ENCODE results near the gene DMKN.

Gene DMKN

DNA sequence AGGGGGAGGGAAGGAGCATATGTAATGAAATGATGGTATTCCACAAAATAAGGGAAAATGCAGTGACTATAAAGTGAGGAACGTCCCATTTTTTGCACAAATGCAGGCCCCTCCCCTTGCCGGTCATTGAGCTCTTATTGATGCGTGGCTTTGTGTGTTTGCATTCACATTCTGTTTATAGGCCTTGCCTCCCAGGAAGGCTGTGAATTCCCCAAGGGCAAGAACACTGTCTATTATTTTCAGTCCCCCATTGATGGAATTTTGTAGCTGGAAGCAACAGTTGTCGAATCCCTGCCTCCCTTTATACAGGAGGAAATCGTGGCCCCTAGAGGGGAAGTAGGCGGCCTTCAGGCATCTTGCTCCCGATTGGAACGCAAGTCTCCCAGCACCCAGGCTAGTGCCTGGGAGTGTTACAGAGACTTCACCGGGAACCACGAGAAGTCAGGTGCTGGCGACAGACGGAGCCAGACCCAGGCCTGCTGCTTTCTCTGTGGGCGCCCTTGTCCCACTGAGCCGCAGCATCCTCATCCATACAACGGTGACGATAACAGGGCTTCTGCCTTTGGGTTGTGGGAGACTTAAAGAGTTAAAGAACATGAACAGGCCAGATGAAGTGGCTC lies 7.8 kb upstream of the DMKN start:
- H3K27ac ChIP-seq (ENCODE audit: low read depth, low read length, severe bottlenecking): no peak overlapping the region
- peaks cover 14% of the 10 kb centered on the region for H3K4me1 ChIP-seq (ENCODE audit: control insufficient read depth, insufficient read depth, low read length, poor library complexity, severe bottlenecking)
- no peak overlapping the region for H3K4me3 ChIP-seq (ENCODE audit: extremely low read depth, insufficient read depth, low read length, poor library complexity, severe bottlenecking)
- no peaks in the 10 kb centered on the region for H3K9me3 ChIP-seq (ENCODE audit: control insufficient read depth, low read length)
- whole genome bisulfite sequencing, 2 experiments (ENCODE audit: insufficient coverage in 2 of 2): 63 to 64% methylated on average over 12 to 15 of the region's 16 CpGs
- H3K36me3 ChIP-seq (ENCODE audit: control insufficient read depth, insufficient read depth, low read length): no peaks in the 10 kb centered on the region

DNA sequence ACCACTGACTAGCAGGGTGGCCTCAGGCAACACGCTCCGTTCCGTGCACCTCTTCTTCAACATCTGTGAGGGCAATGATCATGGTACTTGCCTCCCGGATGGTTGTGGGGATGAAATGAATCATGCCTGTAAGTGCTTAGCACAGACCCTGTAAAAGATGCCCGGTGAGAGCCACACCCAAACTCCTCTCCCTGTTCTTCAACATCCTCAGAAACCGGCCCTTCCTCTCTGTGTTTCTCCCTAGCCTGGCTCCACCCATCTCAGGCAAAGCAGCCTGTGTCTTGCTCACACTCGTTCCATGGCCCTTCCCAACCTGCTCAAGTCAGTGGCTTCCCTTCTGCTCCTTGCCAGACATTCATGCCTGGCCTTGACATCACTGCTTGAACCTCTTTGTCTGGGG lies 5.8 kb upstream of the DMKN start:
- no peaks in the 10 kb centered on the region for H3K9me3 ChIP-seq (ENCODE audit: control insufficient read depth, low read length)
- H3K4me1 ChIP-seq (ENCODE audit: control insufficient read depth, insufficient read depth, low read length, poor library complexity, severe bottlenecking): peaks cover 14% of the 10 kb centered on the region
- WGBS, 2 experiments (ENCODE audit: insufficient coverage in 2 of 2): 74 to 78% methylated on average over 6 of the region's 7 CpGs
- H3K4me3 ChIP-seq (ENCODE audit: extremely low read depth, insufficient read depth, low read length, poor library complexity, severe bottlenecking): no peak overlapping the region
- H3K36me3 ChIP-seq (ENCODE audit: control insufficient read depth, insufficient read depth, low read length): no peaks in the 10 kb centered on the region
- H3K27ac ChIP-seq (ENCODE audit: low read depth, low read length, severe bottlenecking): no peak overlapping the region

DNA sequence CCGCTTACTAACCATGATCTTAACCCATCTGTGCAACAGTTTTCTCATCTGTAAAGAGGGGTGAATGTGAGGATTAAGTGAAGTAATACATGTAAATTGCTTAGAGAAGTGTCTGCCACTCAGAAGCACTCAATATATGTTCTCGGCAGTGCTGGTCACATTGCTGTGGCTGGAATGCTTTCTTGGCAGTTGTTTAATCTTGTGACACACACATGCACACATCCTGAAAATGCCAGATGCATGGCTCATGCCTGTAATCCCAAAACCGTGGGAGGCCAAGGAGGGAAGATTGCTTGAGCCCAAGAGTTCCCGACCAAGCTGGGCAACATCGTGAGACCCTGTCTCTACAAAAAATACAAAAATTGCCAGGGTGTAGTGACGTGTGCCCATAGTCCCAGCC lies 4.9 kb upstream of the DMKN start:
- Histone ChIP-seq H3K9me3 (ENCODE audit: control insufficient read depth, low read length) (no peaks in the 10 kb centered on the region), H3K4me1 (ENCODE audit: control insufficient read depth, insufficient read depth, low read length, poor library complexity, severe bottlenecking) (peaks cover 14% of the 10 kb centered on the region), H3K27ac (ENCODE audit: low read depth, low read length, severe bottlenecking) (peak overlapping the region; percentile 69), H3K36me3 (ENCODE audit: control insufficient read depth, insufficient read depth, low read length) (no peaks in the 10 kb centered on the region), H3K4me3 (ENCODE audit: extremely low read depth, insufficient read depth, low read length, poor library complexity, severe bottlenecking) (no peak overlapping the region)
- WGBS, 2 experiments (ENCODE audit: insufficient coverage in 2 of 2): 69 to 79% methylated on average over 5 of the region's 6 CpGs

DNA sequence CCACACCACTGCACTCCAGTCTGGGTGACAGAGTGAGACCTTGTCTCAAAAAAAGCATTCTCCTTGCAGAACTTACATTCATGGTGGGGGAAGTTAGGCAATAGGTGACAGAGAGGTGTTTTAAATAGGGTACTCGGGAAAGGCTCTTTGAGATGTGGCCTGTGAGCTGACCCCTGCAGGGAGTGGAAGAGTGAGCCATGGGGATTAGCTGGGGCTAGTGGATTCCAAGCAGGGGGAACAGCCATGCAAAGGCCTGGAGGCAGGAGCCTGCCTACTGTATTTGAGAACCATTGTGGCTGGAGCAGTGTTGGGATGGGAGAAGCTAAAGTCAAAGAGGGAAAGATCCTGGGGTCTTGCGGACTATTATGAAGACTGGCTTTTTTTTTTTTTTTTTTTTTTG lies 3.9 kb upstream of the DMKN start:
- Histone ChIP-seq H3K9me3 (ENCODE audit: control insufficient read depth, low read length) (no peaks in the 10 kb centered on the region), H3K36me3 (ENCODE audit: control insufficient read depth, insufficient read depth, low read length) (no peaks in the 10 kb centered on the region), H3K4me1 (ENCODE audit: control insufficient read depth, insufficient read depth, low read length, poor library complexity, severe bottlenecking) (peaks cover 14% of the 10 kb centered on the region), H3K27ac (ENCODE audit: low read depth, low read length, severe bottlenecking) (no peak overlapping the region), H3K4me3 (ENCODE audit: extremely low read depth, insufficient read depth, low read length, poor library complexity, severe bottlenecking) (no peak overlapping the region)
- WGBS, 2 experiments (ENCODE audit: insufficient coverage in 2 of 2): 80 to 100% methylated on average over 1 to 2 of the region's 2 CpGs

DNA sequence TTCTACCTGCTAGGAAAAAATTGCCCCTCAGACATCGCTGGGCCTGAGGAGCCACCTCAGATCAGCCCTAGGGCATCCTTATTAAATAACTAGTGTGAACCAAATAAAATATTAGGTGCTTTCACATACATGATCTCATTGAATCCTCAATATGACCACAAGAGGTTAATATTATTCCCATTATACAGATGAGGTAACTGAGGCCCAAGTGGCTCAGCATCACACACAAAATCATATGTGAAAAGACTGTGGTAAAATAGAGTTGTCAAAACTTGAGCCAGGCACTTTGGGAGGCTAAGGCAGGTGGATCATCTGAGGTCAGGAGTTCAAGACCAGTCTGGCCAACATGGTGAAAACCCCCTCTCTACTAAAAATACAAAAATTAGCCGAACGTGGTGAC lies 2.9 kb upstream of the DMKN start:
- no peak overlapping the region for H3K4me3 ChIP-seq (ENCODE audit: extremely low read depth, insufficient read depth, low read length, poor library complexity, severe bottlenecking)
- no peaks in the 10 kb centered on the region for H3K9me3 ChIP-seq (ENCODE audit: control insufficient read depth, low read length)
- peaks cover 14% of the 10 kb centered on the region for H3K4me1 ChIP-seq (ENCODE audit: control insufficient read depth, insufficient read depth, low read length, poor library complexity, severe bottlenecking)
- no peaks in the 10 kb centered on the region for H3K36me3 ChIP-seq (ENCODE audit: control insufficient read depth, insufficient read depth, low read length)
- no peak overlapping the region for H3K27ac ChIP-seq (ENCODE audit: low read depth, low read length, severe bottlenecking)
- no CpG with 5 or more reads among the region's 3 CpGs for WGBS, 2 experiments (ENCODE audit: insufficient coverage in 2 of 2)

DNA sequence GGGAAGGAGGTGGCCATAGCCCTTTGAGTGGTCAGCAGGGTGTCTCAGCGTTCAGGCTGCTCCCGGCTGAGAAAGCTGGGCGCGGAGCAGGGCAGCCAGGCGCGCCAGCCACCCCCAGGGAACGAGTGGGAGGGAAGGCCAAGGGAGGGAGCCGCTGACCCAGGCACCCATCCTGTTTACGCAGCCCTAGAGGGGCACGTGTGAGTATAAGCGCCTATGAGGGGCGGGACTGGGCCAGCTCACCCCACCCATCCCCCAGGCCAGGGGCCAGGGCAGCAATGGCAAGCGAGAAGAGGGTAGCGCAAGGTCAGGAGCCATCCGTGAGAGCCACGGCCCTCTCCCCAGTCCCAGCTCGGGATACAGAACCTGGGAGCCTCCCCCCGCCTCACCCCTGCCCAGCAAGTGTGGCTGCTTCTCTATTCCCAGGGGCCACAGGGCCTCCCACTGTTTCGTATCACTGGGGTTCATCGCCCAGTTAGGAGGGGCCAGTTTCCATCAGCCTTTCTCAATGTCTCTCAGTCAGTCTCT lies 897 bp upstream of the DMKN start:
- Histone ChIP-seq H3K4me1 (ENCODE audit: control insufficient read depth, insufficient read depth, low read length, poor library complexity, severe bottlenecking) (peaks cover 14% of the 10 kb centered on the region), H3K27ac (ENCODE audit: low read depth, low read length, severe bottlenecking) (no peak overlapping the region), H3K36me3 (ENCODE audit: control insufficient read depth, insufficient read depth, low read length) (no peaks in the 10 kb centered on the region), H3K9me3 (ENCODE audit: control insufficient read depth, low read length) (no peaks in the 10 kb centered on the region), H3K4me3 (ENCODE audit: extremely low read depth, insufficient read depth, low read length, poor library complexity, severe bottlenecking) (no peak overlapping the region)
- WGBS, 2 experiments (ENCODE audit: insufficient coverage in 2 of 2): 41 to 57% methylated on average over 10 to 15 of the region's 20 CpGs

DNA sequence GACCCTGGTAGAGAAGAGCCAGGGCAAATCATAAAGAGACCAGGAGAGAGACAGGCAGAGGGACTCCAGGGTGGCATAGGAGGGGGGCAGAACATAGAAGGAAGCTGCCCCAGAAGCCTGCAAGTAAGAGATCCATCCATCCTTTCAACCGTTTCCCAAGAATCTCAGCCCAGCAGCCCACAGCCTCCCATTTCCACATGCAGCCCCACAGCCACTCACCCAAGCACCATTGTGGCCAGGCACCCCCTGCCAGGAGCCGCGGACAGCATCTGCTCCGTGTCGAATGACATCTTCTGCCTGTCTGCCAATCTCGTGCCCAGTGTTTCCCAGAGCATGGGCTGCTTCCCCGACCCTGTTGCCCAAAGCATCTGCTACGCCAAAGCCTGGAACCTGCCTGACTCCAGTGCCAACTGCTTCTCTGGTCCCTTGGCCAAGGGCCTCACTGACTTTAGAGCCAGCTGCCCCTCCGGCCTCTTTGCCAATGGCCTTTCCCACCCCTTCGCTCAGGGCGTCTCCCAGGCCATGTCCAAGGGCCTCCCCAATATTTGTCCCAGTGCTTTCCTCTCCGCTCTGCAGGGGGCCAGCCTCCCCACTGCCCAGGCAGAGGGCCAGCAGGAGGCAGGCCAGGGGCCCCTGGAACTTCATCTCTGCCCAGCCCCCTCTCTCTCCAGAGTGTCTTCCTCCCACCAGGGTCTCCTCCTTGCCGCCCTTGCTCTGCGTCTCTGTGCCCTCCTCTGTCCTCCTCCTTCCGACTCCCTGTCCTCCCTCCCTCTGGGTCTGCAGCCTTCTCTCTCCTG lies 420 bp downstream of the DMKN start:
- no peak overlapping the region for H3K27ac ChIP-seq (ENCODE audit: low read depth, low read length, severe bottlenecking)
- no peaks in the 10 kb centered on the region for H3K36me3 ChIP-seq (ENCODE audit: control insufficient read depth, insufficient read depth, low read length)
- H3K4me1 ChIP-seq (ENCODE audit: control insufficient read depth, insufficient read depth, low read length, poor library complexity, severe bottlenecking): peaks cover 2% of the 10 kb centered on the region
- 83 to 90% methylated on average over 14 to 15 of the region's 15 CpGs for WGBS, 2 experiments (ENCODE audit: insufficient coverage in 2 of 2)
- H3K4me3 ChIP-seq (ENCODE audit: extremely low read depth, insufficient read depth, low read length, poor library complexity, severe bottlenecking): no peak overlapping the region
- H3K9me3 ChIP-seq (ENCODE audit: control insufficient read depth, low read length): no peaks in the 10 kb centered on the region

DNA sequence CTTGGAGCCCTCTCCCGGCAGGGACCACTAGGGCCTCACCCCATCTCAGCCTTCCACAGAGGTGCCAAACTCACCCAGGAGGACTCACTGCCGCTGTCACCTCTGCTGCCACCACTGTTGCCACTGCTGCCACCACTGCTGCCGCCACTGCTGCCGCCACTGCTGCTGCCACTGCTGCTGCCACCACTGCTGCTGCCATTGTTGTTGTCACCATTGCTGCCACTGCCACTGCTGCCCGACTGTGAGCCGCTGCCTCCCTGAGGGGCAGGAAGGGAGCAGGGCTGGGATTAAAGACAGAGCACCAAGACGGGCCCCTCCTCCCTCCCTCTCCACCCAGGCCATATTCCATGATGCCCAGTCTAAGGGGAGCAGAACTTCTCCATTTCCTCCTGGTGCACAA lies 2.1 kb downstream of the DMKN start:
- H3K4me3 ChIP-seq (ENCODE audit: extremely low read depth, insufficient read depth, low read length, poor library complexity, severe bottlenecking): no peak overlapping the region
- no peaks in the 10 kb centered on the region for H3K36me3 ChIP-seq (ENCODE audit: control insufficient read depth, insufficient read depth, low read length)
- no peaks in the 10 kb centered on the region for H3K9me3 ChIP-seq (ENCODE audit: control insufficient read depth, low read length)
- H3K27ac ChIP-seq (ENCODE audit: low read depth, low read length, severe bottlenecking): no peak overlapping the region
- WGBS, 2 experiments (ENCODE audit: insufficient coverage in 2 of 2): 82 to 84% methylated on average over 5 to 6 of the region's 7 CpGs
- no peaks in the 10 kb centered on the region for H3K4me1 ChIP-seq (ENCODE audit: control insufficient read depth, insufficient read depth, low read length, poor library complexity, severe bottlenecking)

DNA sequence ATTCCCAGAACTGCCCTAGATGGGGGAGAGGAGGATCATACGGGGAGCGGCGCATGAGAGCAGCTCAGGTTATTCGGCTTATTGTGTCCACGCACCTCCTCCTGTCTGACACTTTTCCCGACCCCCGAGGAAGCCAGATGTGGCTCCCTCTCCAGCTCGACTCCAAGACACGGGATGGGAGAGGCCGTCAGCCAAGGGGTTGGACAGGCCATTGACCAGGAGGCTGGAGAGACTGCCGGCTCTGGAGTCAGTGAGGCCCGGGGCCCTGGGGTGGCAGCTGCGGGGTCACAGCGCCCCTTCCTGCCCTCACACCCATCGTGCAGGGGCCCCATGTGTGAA lies 2.9 kb downstream of the DMKN start:
- Histone ChIP-seq H3K4me3 (ENCODE audit: extremely low read depth, insufficient read depth, low read length, poor library complexity, severe bottlenecking) (peak overlapping the region; percentile 43), H3K27ac (ENCODE audit: low read depth, low read length, severe bottlenecking) (no peak overlapping the region), H3K36me3 (ENCODE audit: control insufficient read depth, insufficient read depth, low read length) (no peaks in the 10 kb centered on the region), H3K9me3 (ENCODE audit: control insufficient read depth, low read length) (no peaks in the 10 kb centered on the region), H3K4me1 (ENCODE audit: control insufficient read depth, insufficient read depth, low read length, poor library complexity, severe bottlenecking) (no peaks in the 10 kb centered on the region)
- 34% methylated on average over 13 of the region's 15 CpGs for WGBS, 2 experiments (ENCODE audit: insufficient coverage in 2 of 2)

DNA sequence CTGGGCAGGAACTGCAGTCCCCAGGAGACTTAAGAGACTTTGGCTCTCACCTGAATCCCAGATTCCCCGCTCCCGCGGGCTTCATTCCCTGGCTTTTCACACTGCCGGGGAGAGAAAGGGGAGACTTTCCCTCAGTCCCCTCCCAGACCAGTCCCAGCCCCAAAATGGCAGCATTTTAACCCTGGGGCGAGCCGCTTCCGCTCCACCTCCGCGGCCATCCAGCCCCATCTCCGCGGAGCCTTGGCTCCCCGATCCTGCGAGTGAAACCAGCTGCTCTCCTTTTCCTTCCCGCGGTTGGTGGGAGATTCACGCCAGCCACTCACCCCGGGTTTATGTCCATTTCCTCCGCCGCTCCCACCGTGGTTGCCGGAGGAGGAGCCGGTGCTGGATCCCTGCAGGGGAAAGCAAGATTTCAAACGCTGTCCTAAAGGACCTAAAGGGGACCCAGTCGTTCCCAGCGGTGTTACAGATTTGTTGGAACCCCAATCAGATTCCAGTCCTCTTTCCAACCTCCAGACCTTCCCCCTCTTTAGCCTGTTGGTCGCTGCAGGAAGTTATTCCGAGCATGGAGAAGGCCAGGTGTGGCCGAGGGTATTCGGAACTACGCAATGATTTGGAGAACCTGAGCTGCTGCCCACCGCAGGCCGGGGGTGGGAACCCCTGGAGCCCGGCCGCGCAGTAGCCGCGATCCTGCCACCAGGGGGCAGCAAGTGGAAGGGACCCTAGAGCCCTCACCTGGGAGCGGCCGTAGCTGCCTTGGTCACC lies 3.4 kb downstream of the DMKN start:
- H3K27ac ChIP-seq (ENCODE audit: low read depth, low read length, severe bottlenecking): peak overlapping the region; percentile 60
- no peaks in the 10 kb centered on the region for H3K4me1 ChIP-seq (ENCODE audit: control insufficient read depth, insufficient read depth, low read length, poor library complexity, severe bottlenecking)
- H3K36me3 ChIP-seq (ENCODE audit: control insufficient read depth, insufficient read depth, low read length): no peaks in the 10 kb centered on the region
- 0 to 1% methylated on average over 32 to 33 of the region's 39 CpGs for WGBS, 2 experiments (ENCODE audit: insufficient coverage in 2 of 2)
- H3K9me3 ChIP-seq (ENCODE audit: control insufficient read depth, low read length): no peaks in the 10 kb centered on the region
- H3K4me3 ChIP-seq (ENCODE audit: extremely low read depth, insufficient read depth, low read length, poor library complexity, severe bottlenecking): peak overlapping the region; percentile 43

Measured in mesodermal cell (in vitro differentiated cells).